DMS153 treated with DMSO at 0.1 percent for 48 hours (cell line): ENCODE measurements around the gene NELL2.
A peak's percentile ranks its signal among the peaks of the same experiment; 100 is the strongest.
"Not testable (repeated sequence)": the region's sequence is repeated elsewhere in the genome, so short reads cannot be mapped to it uniquely, and the experiment has no call there.

Experiments used
- DNase-seq: peaks from one replicate; lab custom pipeline; 2025; ENCODE audit not compliant: unreplicated experiment; lab: John Stamatoyannopoulos, UW

NELL2 gene

GRCh38 chr12:44697511-44697910 is 178.6 kb downstream of the NELL2 start:
- no peak for DNase-seq

- DNase-seq, result no peak
Measured at GRCh38 chr12:44696542-44696941, 179.6 kb downstream of the NELL2 start.

DNA sequence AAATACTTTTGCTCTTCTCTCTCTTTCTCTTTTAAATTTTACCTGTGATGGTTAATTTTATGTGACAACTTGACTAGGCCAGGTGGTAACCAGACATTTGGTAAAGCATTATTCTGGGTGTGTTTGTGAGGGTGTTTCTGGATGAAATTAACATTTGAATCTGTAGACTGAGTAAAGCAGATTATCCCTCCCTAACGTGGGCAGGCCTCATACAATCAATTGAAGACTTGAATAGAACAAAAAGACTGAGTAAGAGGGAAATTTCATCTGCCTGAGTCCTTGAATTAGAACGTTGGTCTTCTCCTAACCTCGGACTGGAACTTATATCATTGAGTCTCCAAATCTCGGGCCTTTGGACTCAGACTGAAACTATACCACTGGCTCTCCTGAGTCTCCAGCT is 182.1 kb downstream of the NELL2 start:
- no peak for DNase-seq

DNA sequence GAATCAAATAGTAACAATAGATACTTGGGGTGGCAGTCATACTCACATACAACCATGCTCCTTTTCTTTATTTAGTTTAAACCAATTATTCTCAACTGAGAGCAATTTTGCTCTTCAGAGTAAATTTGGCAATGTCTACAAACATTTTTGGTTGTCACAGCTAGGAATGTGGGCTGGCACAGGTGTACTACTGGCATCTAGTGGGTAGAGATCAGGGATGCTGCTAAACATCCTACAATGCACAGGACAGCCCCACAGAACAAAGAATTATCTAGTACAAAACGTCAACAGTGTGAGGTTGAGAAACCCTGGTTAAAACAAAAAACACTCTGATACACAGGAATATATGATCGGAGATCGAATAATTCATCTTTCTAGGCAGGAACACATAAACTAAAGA is 186.5 kb downstream of the NELL2 start:
- no peak for DNase-seq

- not testable (repeated sequence) for DNase-seq
Measured at GRCh38 chr12:44686821-44687432, 189.2 kb downstream of the NELL2 start.

- no peak for DNase-seq
Measured at GRCh38 chr12:44677724-44678123, 198.4 kb downstream of the NELL2 start.

- no peak for DNase-seq
Measured at GRCh38 chr12:44674875-44675274, 201.2 kb downstream of the NELL2 start.

- no peak for DNase-seq
Measured at GRCh38 chr12:44673811-44674210, 202.3 kb downstream of the NELL2 start.

- DNase-seq, result no peak
Measured at GRCh38 chr12:44672042-44672441, 204.1 kb downstream of the NELL2 start.

GRCh38 chr12:44668443-44668842 is 207.7 kb downstream of the NELL2 start:
- DNase-seq, result no peak

DNA sequence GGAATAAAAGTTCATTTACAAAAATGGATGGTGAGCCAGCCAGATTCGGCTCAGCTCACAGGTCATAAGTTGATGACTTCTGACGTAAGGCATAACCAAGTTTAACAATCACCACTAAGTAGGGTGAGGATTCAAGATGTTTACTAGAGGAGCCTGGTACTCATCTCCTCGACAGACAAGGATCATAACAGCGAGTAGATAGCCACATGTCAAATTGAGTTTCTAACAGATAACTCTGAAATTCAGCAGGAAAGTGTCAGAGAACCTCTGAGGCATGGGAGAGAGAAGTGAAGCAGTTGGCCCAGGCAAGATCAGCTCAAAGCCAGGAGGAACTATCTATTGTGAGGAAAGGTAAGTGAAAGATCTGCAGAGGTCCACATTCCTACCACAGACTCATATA is 208.7 kb downstream of the NELL2 start:
- DNase-seq, result no peak

GRCh38 chr12:44663291-44663690 is 212.8 kb downstream of the NELL2 start:
- no peak for DNase-seq

- no peak for DNase-seq
Measured at GRCh38 chr12:44655846-44656245, 220.3 kb downstream of the NELL2 start.

DNA sequence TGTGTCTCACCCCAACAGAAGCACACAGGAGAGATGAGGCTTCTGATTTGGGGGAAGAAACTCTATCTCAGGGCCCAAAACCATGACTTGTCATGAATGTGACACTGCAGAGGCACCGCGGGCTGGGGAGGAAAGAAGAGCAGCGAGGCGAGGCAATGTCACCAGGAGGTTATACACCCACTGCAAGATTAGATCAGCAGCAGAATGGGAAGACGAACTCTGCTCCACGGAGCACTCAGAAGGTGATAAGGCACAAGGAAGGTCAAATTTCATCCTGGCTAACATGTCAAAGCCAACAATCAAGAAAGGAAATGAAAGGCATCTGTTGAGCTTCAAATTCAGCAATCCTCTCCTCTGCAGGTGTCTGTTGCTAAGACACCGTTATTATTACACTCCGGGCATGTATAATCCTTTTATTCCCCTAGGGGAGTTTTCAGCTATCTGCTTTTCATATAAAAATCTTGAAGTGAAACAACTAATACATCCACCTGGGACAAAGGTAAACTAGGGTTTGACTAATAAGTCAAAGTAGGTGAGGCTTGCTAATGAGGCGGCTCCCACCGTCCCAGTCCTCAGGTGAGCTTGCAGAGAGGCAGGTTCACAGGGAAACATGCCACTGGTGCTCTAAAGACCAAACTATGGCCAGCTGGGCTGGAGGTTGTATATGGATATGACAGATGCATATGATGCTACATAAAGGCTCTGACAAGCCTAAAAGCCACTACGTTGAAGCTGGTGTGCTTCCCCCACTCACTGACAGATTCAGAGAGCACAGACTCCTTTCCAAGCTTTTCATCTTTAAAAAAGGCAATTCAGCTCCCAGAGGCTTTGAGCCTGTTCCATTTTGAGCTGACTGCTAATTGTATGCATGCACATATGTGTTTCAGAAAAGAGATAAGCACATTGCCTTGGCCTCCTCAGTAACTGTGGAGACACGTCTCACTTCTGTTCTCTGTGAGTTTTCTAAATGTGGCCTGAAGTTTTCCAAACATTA is 221.2 kb downstream of the NELL2 start:
- peak; percentile 60 for DNase-seq

- no peak for DNase-seq
Measured at GRCh38 chr12:44653861-44654527, 222.1 kb downstream of the NELL2 start.

DNA sequence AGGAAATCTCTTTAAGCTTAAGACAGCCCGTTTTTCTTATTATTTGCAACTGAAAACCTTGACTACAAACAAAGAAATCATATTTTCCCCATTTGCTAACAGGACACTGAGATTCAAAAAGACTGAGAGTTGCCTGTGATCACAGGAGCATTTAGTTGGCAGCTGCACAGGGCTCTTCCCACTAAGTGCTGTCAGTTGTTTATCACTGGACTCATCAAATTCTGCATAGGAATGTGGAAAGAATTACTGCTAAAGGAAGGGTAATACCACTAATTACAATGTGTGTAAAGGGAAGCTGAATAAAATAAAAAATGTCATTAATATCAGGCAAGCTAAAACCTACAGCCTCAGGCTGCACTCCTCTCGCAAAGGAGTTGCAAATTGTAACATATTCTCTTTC is 226.4 kb downstream of the NELL2 start:
- DNase-seq, result no peak

DNA sequence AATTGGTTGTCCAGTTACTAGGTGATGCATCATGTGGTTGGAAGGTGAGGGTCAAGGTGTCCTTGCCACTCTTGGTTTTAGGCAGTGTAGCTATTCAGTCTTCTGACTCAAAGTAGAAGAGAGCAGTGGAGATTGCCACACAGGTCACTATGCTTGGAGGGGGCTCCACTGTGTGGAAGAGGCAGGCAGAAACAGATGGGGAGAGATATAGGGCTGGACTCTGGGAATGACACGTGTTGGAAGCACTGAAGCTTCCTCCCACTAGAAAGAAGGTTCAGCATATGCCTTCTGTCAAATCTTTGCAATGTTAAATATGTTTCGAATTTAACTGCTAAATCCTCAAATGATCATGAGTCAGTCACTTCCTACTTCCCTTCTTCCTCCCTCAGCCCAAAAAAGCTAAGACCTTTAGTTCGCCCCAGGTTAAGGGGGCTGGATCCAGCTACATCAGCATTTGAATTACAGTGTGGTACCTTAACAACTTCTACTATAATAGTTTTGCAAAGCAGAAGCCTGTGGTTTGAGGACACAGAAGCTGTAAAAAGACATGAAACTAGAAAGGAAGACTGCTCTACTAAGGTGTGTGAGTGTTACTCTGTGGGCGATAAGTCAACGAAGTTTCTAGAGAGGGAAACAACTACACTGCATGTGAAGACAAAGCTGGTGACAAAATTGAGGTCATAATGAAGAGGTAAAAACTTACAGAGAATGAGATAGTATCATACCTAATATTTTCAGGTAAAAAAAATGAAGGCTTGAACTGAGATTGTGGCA is 228.0 kb downstream of the NELL2 start:
- DNase-seq, result no peak

GRCh38 chr12:44640427-44641190 is 235.5 kb downstream of the NELL2 start:
- DNase-seq, result no peak

- DNase-seq, result no peak
Measured at GRCh38 chr12:44637875-44638274, 238.2 kb downstream of the NELL2 start.

GRCh38 chr12:44628180-44628579 is 247.9 kb downstream of the NELL2 start:
- DNase-seq, result no peak
